ENCODE measurements around the gene SUSD1.

The SUSD1 gene

DNA sequence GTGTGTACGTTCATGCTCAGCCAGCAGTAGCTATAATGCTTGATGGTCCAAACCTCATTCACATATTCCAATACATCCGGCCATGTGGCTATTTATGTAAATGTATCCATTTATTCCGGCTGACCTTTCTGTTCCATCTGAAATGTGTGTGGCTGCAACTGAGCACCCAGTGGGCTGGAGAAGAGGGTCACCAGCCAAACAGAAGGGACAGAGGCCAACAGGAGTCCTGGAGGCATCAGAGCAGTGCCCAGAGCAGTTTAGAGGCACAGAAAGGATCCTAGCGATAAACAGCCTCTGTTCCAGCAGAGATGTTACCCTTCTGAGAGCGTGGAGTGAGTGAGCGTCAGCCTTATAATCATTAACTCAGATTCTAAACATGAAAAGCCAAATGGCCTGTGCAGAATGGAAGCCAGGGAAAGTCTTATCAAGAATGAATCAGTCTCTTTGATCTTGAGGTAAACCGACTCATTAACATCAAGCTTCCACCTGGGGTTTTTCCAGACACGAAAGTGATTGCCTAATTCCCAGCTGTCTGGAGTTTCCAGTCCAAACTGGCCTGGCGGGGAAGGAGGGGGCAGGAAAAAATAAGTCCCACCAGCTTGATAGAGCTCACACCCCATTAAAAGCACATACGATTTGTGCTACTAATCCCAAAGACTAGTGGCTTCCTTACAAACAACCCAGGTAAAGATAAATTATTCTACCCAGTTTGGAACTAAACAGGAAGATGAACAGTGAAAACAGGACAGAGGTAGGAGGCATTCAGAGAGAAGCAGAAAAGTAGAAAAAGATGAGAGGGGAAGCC lies 55.7 kb downstream of the SUSD1 start:
- TF ChIP-seq PPARA (CRISPR knock-in tag; IDR thresholded peaks at IDR 0.05; ENCODE audit: borderline replicate concordance), result no peak
- TF ChIP-seq ZNF565 (CRISPR knock-in tag; conservative IDR thresholded peaks at IDR 0.05; ENCODE audit: low read depth), result no peak
- TF ChIP-seq, protein P1, sequence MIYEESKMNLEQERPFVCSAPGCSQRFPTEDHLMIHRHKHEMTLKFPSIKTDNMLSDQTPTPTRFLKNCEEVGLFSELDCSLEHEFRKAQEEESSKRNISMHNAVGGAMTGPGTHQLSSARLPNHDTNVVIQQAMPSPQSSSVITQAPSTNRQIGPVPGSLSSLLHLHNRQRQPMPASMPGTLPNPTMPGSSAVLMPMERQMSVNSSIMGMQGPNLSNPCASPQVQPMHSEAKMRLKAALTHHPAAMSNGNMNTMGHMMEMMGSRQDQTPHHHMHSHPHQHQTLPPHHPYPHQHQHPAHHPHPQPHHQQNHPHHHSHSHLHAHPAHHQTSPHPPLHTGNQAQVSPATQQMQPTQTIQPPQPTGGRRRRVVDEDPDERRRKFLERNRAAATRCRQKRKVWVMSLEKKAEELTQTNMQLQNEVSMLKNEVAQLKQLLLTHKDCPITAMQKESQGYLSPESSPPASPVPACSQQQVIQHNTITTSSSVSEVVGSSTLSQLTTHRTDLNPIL (CRISPR knock-in tag; IDR thresholded peaks at IDR 0.05; ENCODE audit: low read depth), result no peak
- TF ChIP-seq, protein P2, sequence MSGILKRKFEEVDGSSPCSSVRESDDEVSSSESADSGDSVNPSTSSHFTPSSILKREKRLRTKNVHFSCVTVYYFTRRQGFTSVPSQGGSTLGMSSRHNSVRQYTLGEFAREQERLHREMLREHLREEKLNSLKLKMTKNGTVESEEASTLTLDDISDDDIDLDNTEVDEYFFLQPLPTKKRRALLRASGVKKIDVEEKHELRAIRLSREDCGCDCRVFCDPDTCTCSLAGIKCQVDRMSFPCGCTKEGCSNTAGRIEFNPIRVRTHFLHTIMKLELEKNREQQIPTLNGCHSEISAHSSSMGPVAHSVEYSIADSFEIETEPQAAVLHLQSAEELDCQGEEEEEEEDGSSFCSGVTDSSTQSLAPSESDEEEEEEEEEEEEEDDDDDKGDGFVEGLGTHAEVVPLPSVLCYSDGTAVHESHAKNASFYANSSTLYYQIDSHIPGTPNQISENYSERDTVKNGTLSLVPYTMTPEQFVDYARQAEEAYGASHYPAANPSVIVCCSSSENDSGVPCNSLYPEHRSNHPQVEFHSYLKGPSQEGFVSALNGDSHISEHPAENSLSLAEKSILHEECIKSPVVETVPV (CRISPR knock-in tag; IDR thresholded peaks at IDR 0.05), result no peak
- no peak for ATAC-seq

DNA sequence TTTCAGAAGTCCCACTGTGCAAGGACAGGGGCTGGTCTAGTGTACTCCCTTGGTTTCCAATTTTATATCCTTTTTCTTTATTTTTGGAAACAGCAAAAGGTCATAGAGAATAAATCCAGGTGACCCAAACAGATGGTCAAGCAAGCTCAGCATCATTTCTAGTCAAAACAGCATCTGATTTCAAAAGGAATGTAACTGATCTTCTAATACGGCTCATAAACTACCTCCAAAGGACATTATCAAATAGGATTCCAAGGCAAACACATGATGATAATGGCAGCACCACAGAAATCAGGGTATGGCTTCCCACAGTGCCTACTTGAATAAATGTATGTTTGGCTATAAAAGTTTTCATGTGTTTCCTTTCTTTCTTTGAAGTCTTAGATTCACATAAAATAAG lies 57.1 kb downstream of the SUSD1 start:
- no peak for ATAC-seq
- no peak for TF ChIP-seq ZNF8 (CRISPR knock-in tag; IDR thresholded peaks at IDR 0.05)
- TF ChIP-seq PPARA (CRISPR knock-in tag; IDR thresholded peaks at IDR 0.05; ENCODE audit: borderline replicate concordance), result no peak
- TF ChIP-seq TCF4 (CRISPR knock-in tag; IDR thresholded peaks at IDR 0.05; ENCODE audit: borderline replicate concordance), result no peak
- TF ChIP-seq ZNF70 (CRISPR knock-in tag; IDR thresholded peaks at IDR 0.05), result no peak
- no peak for TF ChIP-seq GLIS3 (CRISPR knock-in tag; IDR thresholded peaks at IDR 0.05)
- TF ChIP-seq, protein P3, sequence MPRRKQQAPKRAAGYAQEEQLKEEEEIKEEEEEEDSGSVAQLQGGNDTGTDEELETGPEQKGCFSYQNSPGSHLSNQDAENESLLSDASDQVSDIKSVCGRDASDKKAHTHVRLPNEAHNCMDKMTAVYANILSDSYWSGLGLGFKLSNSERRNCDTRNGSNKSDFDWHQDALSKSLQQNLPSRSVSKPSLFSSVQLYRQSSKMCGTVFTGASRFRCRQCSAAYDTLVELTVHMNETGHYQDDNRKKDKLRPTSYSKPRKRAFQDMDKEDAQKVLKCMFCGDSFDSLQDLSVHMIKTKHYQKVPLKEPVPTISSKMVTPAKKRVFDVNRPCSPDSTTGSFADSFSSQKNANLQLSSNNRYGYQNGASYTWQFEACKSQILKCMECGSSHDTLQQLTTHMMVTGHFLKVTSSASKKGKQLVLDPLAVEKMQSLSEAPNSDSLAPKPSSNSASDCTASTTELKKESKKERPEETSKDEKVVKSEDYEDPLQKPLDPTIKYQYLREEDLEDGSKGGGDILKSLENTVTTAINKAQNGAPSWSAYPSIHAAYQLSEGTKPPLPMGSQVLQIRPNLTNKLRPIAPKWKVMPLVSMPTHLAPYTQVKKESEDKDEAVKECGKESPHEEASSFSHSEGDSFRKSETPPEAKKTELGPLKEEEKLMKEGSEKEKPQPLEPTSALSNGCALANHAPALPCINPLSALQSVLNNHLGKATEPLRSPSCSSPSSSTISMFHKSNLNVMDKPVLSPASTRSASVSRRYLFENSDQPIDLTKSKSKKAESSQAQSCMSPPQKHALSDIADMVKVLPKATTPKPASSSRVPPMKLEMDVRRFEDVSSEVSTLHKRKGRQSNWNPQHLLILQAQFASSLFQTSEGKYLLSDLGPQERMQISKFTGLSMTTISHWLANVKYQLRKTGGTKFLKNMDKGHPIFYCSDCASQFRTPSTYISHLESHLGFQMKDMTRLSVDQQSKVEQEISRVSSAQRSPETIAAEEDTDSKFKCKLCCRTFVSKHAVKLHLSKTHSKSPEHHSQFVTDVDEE (CRISPR knock-in tag; IDR thresholded peaks at IDR 0.05), result no peak
- TF ChIP-seq, protein P4, sequence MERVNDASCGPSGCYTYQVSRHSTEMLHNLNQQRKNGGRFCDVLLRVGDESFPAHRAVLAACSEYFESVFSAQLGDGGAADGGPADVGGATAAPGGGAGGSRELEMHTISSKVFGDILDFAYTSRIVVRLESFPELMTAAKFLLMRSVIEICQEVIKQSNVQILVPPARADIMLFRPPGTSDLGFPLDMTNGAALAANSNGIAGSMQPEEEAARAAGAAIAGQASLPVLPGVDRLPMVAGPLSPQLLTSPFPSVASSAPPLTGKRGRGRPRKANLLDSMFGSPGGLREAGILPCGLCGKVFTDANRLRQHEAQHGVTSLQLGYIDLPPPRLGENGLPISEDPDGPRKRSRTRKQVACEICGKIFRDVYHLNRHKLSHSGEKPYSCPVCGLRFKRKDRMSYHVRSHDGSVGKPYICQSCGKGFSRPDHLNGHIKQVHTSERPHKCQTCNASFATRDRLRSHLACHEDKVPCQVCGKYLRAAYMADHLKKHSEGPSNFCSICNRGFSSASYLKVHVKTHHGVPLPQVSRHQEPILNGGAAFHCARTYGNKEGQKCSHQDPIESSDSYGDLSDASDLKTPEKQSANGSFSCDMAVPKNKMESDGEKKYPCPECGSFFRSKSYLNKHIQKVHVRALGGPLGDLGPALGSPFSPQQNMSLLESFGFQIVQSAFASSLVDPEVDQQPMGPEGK (CRISPR knock-in tag; IDR thresholded peaks at IDR 0.05; ENCODE audit: borderline replicate concordance), result no peak
- TF ChIP-seq, protein P1 (CRISPR knock-in tag; IDR thresholded peaks at IDR 0.05; ENCODE audit: low read depth), result no peak
- TF ChIP-seq ZNF565 (CRISPR knock-in tag; conservative IDR thresholded peaks at IDR 0.05; ENCODE audit: low read depth), result no peak
- no peak for TF ChIP-seq BACH2 (CRISPR knock-in tag; IDR thresholded peaks at IDR 0.05; ENCODE audit: borderline replicate concordance)
- no peak for TF ChIP-seq SNAI2 (CRISPR knock-in tag; IDR thresholded peaks at IDR 0.05)
- no peak for TF ChIP-seq ZFP30 (CRISPR knock-in tag; IDR thresholded peaks at IDR 0.05)

DNA sequence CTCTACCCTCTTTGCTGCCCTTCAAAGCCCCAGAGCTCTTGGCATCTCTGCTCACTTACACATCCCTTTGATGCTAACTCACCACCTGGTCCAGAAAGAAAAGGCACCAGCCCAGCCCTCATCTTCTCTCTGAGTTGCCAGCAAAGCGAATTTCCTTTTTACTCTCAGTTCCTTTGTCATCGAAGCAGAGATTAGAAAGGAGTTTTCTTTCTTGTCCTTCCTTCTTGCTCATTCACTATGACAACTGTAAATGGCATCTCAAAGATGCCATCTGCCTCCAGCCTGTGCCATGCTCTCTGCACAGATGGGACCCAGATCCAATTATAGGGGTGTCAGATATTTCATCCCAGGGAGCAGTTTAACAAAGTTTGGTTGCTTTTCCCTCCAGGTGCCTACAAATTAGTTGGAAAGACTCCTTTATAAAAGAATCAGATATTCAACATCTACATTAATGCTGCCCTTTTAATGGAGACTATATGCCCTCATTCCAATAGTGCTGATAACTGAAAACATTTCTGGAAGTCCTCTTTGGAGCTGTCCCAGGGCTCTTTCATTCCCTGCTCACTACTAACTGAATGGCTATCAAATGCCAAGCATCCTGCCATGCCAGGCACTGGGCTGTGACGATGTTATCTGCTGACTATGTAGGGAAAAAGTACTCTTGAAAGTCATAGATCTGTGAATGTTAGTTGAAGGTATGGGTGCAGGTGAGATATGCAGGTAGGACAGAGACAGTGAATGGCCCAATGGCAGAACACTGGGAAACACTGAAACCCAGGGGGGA lies 58.9 kb downstream of the SUSD1 start:
- no peak for TF ChIP-seq OSR1 (CRISPR knock-in tag; IDR thresholded peaks at IDR 0.05)
- no peak for TF ChIP-seq TCF4 (CRISPR knock-in tag; IDR thresholded peaks at IDR 0.05; ENCODE audit: borderline replicate concordance)
- no peak for ATAC-seq

DNA sequence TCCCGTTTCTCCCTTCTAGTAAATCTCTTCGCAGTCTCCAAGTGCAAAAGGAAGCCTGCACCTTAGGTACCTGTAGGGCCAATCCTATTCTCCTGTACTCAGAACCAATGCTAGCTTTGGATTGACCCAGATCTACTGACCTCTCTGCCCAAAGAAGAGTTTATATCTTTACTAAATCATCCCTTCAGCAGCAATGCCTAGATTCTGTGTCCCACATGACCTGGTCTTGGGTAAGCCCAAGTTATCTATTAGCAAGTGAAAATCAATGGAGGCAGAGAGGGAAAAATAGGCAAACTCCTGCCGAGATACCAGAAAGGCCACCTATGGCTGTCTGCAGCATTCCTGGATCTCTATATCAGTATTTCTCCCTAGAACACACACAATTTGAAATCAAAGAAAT lies 60.0 kb downstream of the SUSD1 start:
- TF ChIP-seq ZNF565 (CRISPR knock-in tag; conservative IDR thresholded peaks at IDR 0.05; ENCODE audit: low read depth) (no peak), CSDC2 (CRISPR knock-in tag; IDR thresholded peaks at IDR 0.05) (no peak), RARB (CRISPR knock-in tag; IDR thresholded peaks at IDR 0.05) (no peak), TOX (CRISPR knock-in tag; IDR thresholded peaks at IDR 0.05; ENCODE audit: borderline replicate concordance) (no peak), ESRRG (CRISPR knock-in tag; IDR thresholded peaks at IDR 0.05) (no peak)
- no peak for ATAC-seq
